ENCODE data around the gene PRAC2. TPM values are rescaled to one million over a fixed set of nuclear protein-coding genes. Genes with fewer than 3 reads are reported as not detected.

Gene PRAC2
- total RNA-seq, 2 donors from 2014 or later: not detected

Other genes starting within 250 kb of the PRAC2 start
- gene HOXB1, start 192.2 kb upstream of the PRAC2 start, total RNA-seq: not detected
- 10 to 100 TPM in 1 of 2 donors, 1 to 10 TPM in 1; 2.0 to 15.3 TPM for gene HOXB2, start 178.1 kb upstream of the PRAC2 start, total RNA-seq
- gene HOXB4, start 144.8 kb upstream of the PRAC2 start, total RNA-seq: 1 to 10 TPM; 2.6 to 2.8 TPM
- 1 to 10 TPM; 3.1 to 5.4 TPM for gene HOXB3, start 132.9 kb upstream of the PRAC2 start, total RNA-seq
- not detected for gene HOXB5, start 129.4 kb upstream of the PRAC2 start, total RNA-seq
- under 1 TPM; 0.37 to 0.39 TPM for gene HOXB6, start 118.2 kb upstream of the PRAC2 start, total RNA-seq
- gene HOXB7, start 112.2 kb upstream of the PRAC2 start, total RNA-seq: under 1 TPM in 1 of 2 donors, not detected in 1; 0.95 TPM
- gene HOXB8, start 107.9 kb upstream of the PRAC2 start, total RNA-seq: not detected
- gene HOXB9, start 96.8 kb upstream of the PRAC2 start, total RNA-seq: under 1 TPM; 0.40 to 0.58 TPM
- gene PRAC1, start 667 bp upstream of the PRAC2 start, total RNA-seq: not detected
- gene HOXB13, start 5.6 kb downstream of the PRAC2 start, total RNA-seq: not detected
- gene TTLL6, start 94.0 kb downstream of the PRAC2 start, total RNA-seq: not detected
- gene CALCOCO2, start 107.8 kb downstream of the PRAC2 start, total RNA-seq: 100 to 1,000 TPM; 101 to 130 TPM
- 100 to 1,000 TPM in 1 of 2 donors, 10 to 100 TPM in 1; 71.3 to 101 TPM for gene ATP5MC1, start 169.6 kb downstream of the PRAC2 start, total RNA-seq
- gene UBE2Z, start 185.2 kb downstream of the PRAC2 start, total RNA-seq: 100 to 1,000 TPM in 1 of 2 donors, 10 to 100 TPM in 1; 88.9 to 130 TPM
- gene SNF8, start 221.7 kb downstream of the PRAC2 start, total RNA-seq: 100 to 1,000 TPM in 1 of 2 donors, 10 to 100 TPM in 1; 62.7 to 127 TPM
- not detected for gene GIP, start 245.4 kb downstream of the PRAC2 start, total RNA-seq